Dermis microvascular lymphatic vessel endothelial cell (primary cell): ENCODE results near the gene TXNDC16. TPM values are rescaled to one million over a fixed set of nuclear protein-coding genes. Genes with fewer than 3 reads are reported as not detected.
"Not testable (repeated sequence)": the region's sequence is repeated elsewhere in the genome, so short reads cannot be mapped to it uniquely, and the experiment has no call there.

Source experiments
- DNase-seq, 2 donors: peaks; one replicate each; pipeline versions ENCODE4 v3.0.0 to v3.0.0-alpha.2; 2010; ENCODE audit warnings: low read depth in 2 of 2
- total RNA-seq: library from RNA; depleted of rRNA; stranded (reverse); fragments of >200 nt; gene quantifications from 2 replicates; pipeline ENCODE4 v1.2.1, GENCODE V29; 2014

The TXNDC16 gene
- total RNA-seq, 1 donor from 2014 or later = 2.8 TPM

DNA sequence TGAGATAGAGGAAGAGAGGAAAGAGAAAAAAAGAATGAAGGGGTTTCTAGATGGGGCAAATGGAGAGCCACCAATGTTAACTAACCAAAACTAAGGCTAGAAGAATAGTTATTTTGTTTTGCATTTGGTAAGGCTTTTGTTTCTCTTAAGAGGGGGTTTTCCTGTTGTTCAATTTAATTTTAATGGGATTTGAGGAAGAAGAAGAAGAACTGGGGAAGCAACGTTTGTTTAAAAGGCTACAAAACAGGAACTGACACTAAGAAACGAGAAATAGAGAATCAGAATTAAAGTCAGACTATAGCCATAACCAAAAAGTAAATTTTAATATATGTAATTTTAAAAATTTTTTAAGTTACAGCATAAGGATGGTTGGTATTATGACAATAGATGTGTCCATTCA is 13.7 kb downstream of the TXNDC16 start:
- DNase-seq = no peak

DNA sequence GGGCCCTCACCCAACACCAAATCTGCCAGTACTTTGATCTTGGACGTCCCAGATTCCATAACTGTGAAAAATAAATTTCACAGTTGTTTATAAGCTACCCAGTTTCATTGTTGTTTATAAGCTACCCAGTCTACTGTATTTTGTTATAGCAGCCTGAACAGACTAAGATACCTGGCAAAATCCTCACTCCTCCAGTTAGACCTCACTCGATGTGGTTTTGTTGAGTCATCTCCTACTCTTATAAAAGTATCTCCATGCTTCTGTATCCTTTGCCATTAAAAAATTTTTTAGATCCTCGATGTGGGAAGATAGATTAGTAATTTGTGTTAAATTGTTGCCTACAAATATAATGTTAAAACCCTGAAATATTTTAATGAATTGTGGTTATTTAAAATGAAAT is 16.0 kb downstream of the TXNDC16 start:
- DNase-seq = no peak

GRCh38 chr14:52531481-52531880 is 20.8 kb downstream of the TXNDC16 start:
- no peak for DNase-seq

DNA sequence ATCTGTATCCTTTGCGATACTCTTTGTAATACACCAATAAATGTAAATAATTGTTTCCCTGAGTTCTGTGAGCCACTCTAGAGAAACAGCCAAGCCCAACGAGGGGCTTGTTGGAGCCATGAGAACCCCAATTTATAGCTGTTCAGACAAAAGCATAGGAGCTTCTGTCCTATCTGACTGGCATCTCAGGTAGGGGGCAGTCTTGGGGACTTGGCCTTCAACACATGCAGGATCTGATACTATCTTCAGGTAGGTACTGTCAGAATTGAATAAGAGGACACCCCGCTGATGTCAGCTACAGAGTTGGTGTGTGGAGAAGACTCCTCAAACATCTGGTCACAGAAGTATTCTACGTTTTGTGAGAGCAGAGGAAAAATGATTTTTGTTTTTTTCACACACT is 25.3 kb downstream of the TXNDC16 start:
- no peak for DNase-seq

GRCh38 chr14:52522581-52523345 is 29.5 kb downstream of the TXNDC16 start:
- DNase-seq = no peak

DNA sequence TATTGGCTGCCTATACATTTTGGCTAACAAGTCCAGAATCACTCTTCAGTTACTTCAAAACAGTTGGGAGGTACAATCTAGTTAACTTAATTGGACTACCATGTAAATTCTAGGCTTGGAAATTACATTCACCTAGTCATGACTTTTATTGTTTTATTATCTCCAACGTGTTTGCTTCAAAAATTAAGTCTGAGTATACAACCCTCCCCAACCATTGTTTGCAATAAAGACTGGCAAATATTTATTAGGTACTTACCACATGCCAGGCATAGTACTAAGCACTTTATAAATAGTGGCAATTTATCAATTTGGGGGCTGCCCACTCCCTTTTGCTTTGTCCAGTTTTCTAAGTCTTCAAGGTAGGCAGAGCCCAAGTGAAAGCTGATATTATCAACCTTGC is 30.3 kb downstream of the TXNDC16 start:
- no peak for DNase-seq

DNA sequence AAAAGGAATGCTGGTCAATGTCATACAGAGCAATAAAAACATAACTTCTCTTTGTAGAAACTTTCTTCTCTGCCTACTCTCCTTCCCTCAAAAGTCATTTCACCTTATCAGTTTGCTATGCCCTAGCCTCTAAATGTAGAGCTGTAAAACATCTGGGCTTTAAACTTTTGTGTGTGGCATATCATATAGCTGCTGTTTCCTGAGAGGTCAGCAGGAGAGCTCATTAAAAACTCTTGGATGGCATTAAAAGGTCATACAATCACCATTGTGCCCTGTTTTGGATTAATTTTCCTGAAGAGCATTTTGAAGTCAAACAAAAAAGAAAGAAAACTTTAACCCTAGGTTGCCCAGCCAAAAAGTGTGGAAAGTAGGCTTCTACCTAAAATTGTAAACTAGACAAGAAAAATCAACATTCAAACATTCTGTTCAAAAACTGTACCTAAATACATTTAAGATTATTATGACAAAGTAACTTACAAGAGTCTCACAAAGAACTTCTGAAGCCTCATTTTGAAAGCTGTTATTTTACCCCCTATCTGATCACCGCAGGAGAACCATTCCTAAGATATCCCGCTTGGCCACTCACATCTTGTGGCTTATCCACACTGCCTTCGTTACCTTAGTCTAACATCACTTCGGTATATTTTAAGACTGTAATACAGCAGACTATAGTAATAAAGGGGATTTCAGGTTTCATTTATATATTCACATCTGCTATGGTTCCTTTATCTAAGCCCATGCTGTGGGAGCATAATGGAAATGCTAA is 38.1 kb downstream of the TXNDC16 start:
- no peak for DNase-seq

- no peak for DNase-seq
Observed at GRCh38 chr14:52513249-52513648, 39.1 kb downstream of the TXNDC16 start.

DNA sequence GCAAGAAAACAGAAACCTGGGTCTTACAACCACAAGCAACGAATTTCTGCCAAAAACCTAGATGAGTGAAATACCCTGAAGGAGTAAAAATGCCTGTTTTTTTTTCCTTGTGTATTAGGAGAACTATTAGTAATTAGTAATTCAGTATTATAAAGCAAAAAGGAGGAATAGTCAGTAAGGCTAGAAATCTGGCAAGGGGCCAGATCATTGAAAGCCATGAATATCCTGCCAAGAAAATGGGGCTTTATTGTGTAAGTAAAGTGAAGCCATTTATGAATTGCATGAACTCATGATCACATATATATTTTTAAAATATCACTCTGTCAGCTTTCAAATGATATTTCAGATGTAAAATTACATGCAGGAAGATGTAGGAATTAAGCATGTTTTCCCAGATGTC is 57.9 kb downstream of the TXNDC16 start:
- peak; percentile 5 to 56 for DNase-seq

GRCh38 chr14:52485350-52485960 is 66.8 kb downstream of the TXNDC16 start:
- no peak for DNase-seq

GRCh38 chr14:52481864-52482263 is 70.4 kb downstream of the TXNDC16 start:
- no peak for DNase-seq

GRCh38 chr14:52473557-52473956 is 78.7 kb downstream of the TXNDC16 start:
- peak; percentile 32 to 55 for DNase-seq

GRCh38 chr14:52472728-52473127 is 79.6 kb downstream of the TXNDC16 start:
- DNase-seq = no peak

DNA sequence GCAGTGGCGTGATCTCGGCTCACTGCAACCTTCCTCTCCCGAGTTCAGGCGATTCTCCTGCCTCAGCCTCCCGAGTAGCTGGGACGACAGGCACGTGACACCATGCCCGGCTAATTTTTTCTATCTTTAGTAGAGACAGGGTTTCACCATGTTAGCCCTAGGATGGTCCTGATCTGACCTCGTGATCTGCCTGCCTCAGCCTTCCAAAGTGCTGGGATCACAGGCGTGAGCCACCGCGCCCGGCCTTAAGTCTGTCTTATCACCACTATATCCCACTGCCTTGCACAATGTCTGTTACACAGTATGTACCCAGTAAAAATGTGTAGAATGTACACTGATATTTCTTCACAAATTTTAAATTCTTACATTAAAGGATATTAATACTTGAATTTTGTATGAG is 80.1 kb downstream of the TXNDC16 start:
- DNase-seq = not testable (repeated sequence)

GRCh38 chr14:52467515-52468266 is 84.6 kb downstream of the TXNDC16 start:
- DNase-seq = no peak

DNA sequence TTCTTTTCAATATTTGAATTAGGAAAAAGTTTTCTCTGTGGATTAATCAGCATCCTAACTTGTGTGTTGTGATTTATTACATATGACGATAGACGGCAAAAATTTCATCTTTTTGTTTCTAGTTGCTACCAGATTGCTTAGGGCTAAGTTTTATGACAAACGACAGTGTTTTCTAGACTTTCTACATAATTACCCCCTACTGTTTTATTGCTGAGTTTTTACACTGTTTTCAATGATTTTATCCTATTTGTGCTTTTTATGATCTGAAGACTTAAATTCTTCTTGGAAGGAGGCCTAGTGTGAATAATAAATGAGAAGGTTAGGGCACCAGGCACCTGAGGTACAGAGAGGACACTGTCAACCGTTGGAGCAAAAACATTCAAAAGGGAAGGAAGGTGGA is 88.1 kb downstream of the TXNDC16 start:
- no peak for DNase-seq

DNA sequence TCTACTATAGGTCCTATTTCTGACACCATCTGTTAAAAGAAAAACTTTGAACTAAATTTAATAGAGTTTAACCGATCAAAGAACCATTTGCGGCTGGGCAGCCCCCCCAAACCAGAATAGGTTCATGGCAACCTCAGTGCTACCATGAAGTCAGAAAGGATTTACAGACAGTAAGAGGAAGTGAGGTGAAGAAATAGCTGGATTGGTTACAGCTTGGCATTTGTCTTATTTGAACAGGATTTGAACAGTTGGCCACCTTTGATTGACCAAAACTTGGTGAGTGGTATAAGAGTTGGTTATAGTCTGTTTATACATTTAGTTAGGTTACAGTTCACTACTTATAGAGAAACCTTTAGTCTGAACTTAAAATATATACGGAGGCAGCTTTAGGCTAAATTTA is 88.9 kb downstream of the TXNDC16 start:
- DNase-seq = no peak

DNA sequence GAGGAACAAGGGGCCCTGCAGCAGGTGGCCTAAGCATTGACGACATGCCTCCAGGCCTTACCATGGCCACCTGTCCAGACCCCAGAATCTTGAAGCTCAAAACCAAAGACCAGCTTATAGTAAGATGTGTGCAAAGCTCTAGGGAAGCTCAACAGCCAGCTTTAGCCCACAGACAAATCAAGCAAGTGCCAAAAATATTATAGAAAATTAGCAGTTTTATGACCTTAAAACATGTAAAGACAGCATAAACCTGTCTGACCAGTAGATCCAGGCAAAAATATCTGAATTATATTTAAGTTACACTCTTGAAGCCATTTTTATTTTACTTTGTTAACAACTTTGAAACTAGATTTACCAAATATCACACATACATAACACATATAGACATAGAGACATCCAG is 90.6 kb downstream of the TXNDC16 start:
- no peak for DNase-seq

- no peak for DNase-seq
Observed at GRCh38 chr14:52458721-52459085, 93.6 kb downstream of the TXNDC16 start.

- no peak for DNase-seq
Observed at GRCh38 chr14:52457411-52457810, 94.9 kb downstream of the TXNDC16 start.

- no peak for DNase-seq
Observed at GRCh38 chr14:52455291-52456088, 96.8 kb downstream of the TXNDC16 start.
